PFSK-1 (cell line): Measurements from ENCODE around the gene TRAPPC2B.

Source experiments
- FOXP2 ChIP-seq: optimal IDR thresholded peaks from 2 replicates; pipeline ENCODE3; 2011; ENCODE audit warnings: borderline replicate concordance, control low read depth, inconsistent platforms; ENCODE audit not compliant: insufficient read depth; ENCODE audit errors: extremely low read length, extremely low read depth
- POLR2AphosphoS5 ChIP-seq: IDR thresholded peaks from 2 replicates; pipeline ENCODE4 v1.6.1; 2012; ENCODE audit warnings: low read depth, mild to moderate bottlenecking, control low read depth, low read length, moderate library complexity
- REST ChIP-seq, 2 experiments: IDR thresholded peaks; 2 replicates each; pipeline versions ENCODE4 v1.6.1 to v1.8.0; 2011 to 2012; ENCODE audit warnings: low read depth in 2 of 2, low read length in 2 of 2, control low read depth in 1 of 2, inconsistent platforms in 1 of 2, mild to moderate bottlenecking in 1 of 2, moderate library complexity in 1 of 2; ENCODE audit not compliant: insufficient read depth in 1 of 2
- SIN3A ChIP-seq: IDR thresholded peaks from 2 replicates; pipeline ENCODE4 v1.6.1; 2012; ENCODE audit warnings: mild to moderate bottlenecking, low read length, moderate library complexity, borderline replicate concordance; ENCODE audit not compliant: insufficient read depth
- TAF1 ChIP-seq: IDR thresholded peaks from 2 replicates; pipeline ENCODE4 v1.6.1; 2012; ENCODE audit warnings: low read length, control low read depth, borderline replicate concordance; ENCODE audit not compliant: insufficient read depth

- TF ChIP-seq REST (IDR thresholded peaks at IDR 0.05; ENCODE audit: insufficient read depth in 1 of 2, low read depth in 2 of 2, low read length in 2 of 2) (no peak), TAF1 (no peak), POLR2AphosphoS5 (no peak), SIN3A (no peak), FOXP2 (peak; percentile 52)
These were observed 43.3 kb downstream of the TRAPPC2B start for GRCh38 chr19:57406516-57407123.
